Naive B cell (primary cell): Measurements from ENCODE around the gene HS3ST4. TPM values are rescaled to one million over a fixed set of nuclear protein-coding genes. Genes with fewer than 3 reads are reported as not detected.
"Not testable (repeated sequence)": the region's sequence is repeated elsewhere in the genome, so short reads cannot be mapped to it uniquely, and the experiment has no call there.

Experiments used
- ATAC-seq, 2 donors: fragments of 150-1000 bp; cut with Tn5 transposase; 2 replicates each; pipeline ENCODE4 v1.10.0; 2021; ENCODE audit warnings: low read depth in 2 of 2, mild to moderate bottlenecking in 2 of 2, moderate library complexity in 2 of 2
- DNase-seq: peaks from one replicate; pipeline ENCODE4 v3.0.0; 2022
- H3K27ac Mint-ChIP-seq, 6 donors: one replicate each; pipeline ENCODE4 v1.8.0; 2020 to 2022; ENCODE audit warnings: mild to moderate bottlenecking in 6 of 6, mixed read lengths in 6 of 6, moderate library complexity in 5 of 6, inconsistent platforms in 2 of 6
- H3K27me3 Mint-ChIP-seq, 3 donors: one replicate each; pipeline ENCODE4 v1.8.0; 2021 to 2022; ENCODE audit warnings: mixed read lengths in 3 of 3, mild to moderate bottlenecking in 1 of 3
- H3K36me3 Mint-ChIP-seq, 2 donors: one replicate each; pipeline ENCODE4 v1.8.0; 2020 to 2022; ENCODE audit warnings: mixed read lengths in 2 of 2, inconsistent platforms in 1 of 2, mild to moderate bottlenecking in 1 of 2
- H3K4me1 Mint-ChIP-seq, 3 donors: one replicate each; pipeline ENCODE4 v1.8.0; 2020 to 2022; ENCODE audit warnings: mixed read lengths in 3 of 3, inconsistent platforms in 1 of 3, mild to moderate bottlenecking in 1 of 3, moderate library complexity in 1 of 3
- H3K4me3 Mint-ChIP-seq, 8 donors: one replicate each; pipeline ENCODE4 v1.8.0; 2020 to 2022; ENCODE audit warnings: mild to moderate bottlenecking in 8 of 8, mixed read lengths in 8 of 8, moderate library complexity in 8 of 8, inconsistent platforms in 2 of 8
- H3K9me3 Mint-ChIP-seq, 7 donors: one replicate each; pipeline ENCODE4 v1.8.0; 2020 to 2022; ENCODE audit warnings: mixed read lengths in 7 of 7, mild to moderate bottlenecking in 5 of 7, inconsistent platforms in 2 of 7, moderate library complexity in 1 of 7
- polyA plus RNA-seq, 6 donors: library from polyadenylated mRNA; unstranded; fragments of 300-500 nt; fragmentation: Illumina TruSeq; gene quantifications; one replicate each; pipeline ENCODE4 v1.2.3, GENCODE V29; 2021; ENCODE audit warnings: low read depth in 6 of 6

HS3ST4 gene
- polyA plus RNA-seq, 6 donors from 2014 or later: not detected

- no peak for ATAC-seq
- Mint-ChIP-seq H3K27me3 (peaks cover 0 to 7% (median 0%) of the 10 kb centered on the region in 3 donors), H3K36me3 (no peaks in the 10 kb centered on the region), H3K9me3 (peaks cover 2 to 17% (median 11%) of the 10 kb centered on the region in 7 donors), H3K4me3 (no peak overlapping the region), H3K4me1 (no peaks in the 10 kb centered on the region), H3K27ac (peak overlapping the region in 1 of 6 donors; percentile 67)
- no peak for DNase-seq
Measured at GRCh38 chr16:25750488-25751216, 58.9 kb downstream of the HS3ST4 start.

GRCh38 chr16:25751230-25751835, 59.6 kb downstream of the HS3ST4 start:
- DNase-seq (no peak), ATAC-seq (no peak)
- no peak overlapping the region for H3K4me3 Mint-ChIP-seq
- no peaks in the 10 kb centered on the region for H3K36me3 Mint-ChIP-seq
- H3K4me1 Mint-ChIP-seq: no peaks in the 10 kb centered on the region
- H3K9me3 Mint-ChIP-seq: peaks cover 1 to 14% (median 9%) of the 10 kb centered on the region in 7 donors
- no peak overlapping the region for H3K27ac Mint-ChIP-seq
- H3K27me3 Mint-ChIP-seq: peaks cover 0 to 4% (median 0%) of the 10 kb centered on the region in 3 donors

DNA sequence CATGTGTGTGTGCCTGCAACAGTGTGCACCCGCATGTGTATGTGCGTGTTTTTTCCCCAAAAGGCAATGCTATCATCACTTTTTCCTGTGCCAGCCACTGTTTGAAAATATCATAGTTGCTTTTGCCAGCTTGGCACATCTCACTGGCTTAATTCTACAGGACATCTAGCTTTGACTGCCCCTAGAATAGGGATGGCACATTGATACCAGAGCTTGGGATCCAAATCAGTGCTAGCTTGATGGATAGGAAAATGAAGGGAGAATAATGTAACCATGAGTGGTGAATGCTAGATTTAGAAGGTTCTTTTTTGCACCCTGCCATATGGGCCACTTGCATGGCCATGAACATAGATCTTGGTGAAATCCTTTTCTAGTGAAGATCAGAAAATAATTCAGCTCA, 72.7 kb downstream of the HS3ST4 start:
- Mint-ChIP-seq H3K27me3 (peaks cover 0 to 5% (median 0%) of the 10 kb centered on the region in 3 donors), H3K36me3 (no peaks in the 10 kb centered on the region), H3K4me3 (no peak overlapping the region), H3K4me1 (no peaks in the 10 kb centered on the region), H3K27ac (no peak overlapping the region), H3K9me3 (peaks cover 0 to 3% (median 0%) of the 10 kb centered on the region in 7 donors)
- ATAC-seq (no peak), DNase-seq (no peak)

- ATAC-seq (no peak), DNase-seq (no peak)
- Mint-ChIP-seq H3K9me3 (peaks cover 0 to 9% (median 3%) of the 10 kb centered on the region in 7 donors), H3K4me1 (no peaks in the 10 kb centered on the region), H3K36me3 (no peaks in the 10 kb centered on the region), H3K27me3 (peaks cover 8 to 16% (median 9%) of the 10 kb centered on the region in 3 donors), H3K27ac (no peak overlapping the region), H3K4me3 (no peak overlapping the region)
Measured at GRCh38 chr16:25771216-25771615, 79.5 kb downstream of the HS3ST4 start.

- H3K9me3 Mint-ChIP-seq: peaks cover 0 to 9% (median 3%) of the 10 kb centered on the region in 7 donors
- no peak overlapping the region for H3K27ac Mint-ChIP-seq
- DNase-seq: no peak
- no peaks in the 10 kb centered on the region for H3K36me3 Mint-ChIP-seq
- H3K27me3 Mint-ChIP-seq: peaks cover 8 to 16% (median 9%) of the 10 kb centered on the region in 3 donors
- H3K4me3 Mint-ChIP-seq: no peak overlapping the region
- no peaks in the 10 kb centered on the region for H3K4me1 Mint-ChIP-seq
- no peak for ATAC-seq
Measured at GRCh38 chr16:25771812-25772568, 80.2 kb downstream of the HS3ST4 start.

GRCh38 chr16:25776214-25776613, 84.5 kb downstream of the HS3ST4 start:
- not testable (repeated sequence) for H3K9me3 Mint-ChIP-seq, DNase-seq, ATAC-seq, H3K4me3 Mint-ChIP-seq, H3K27ac Mint-ChIP-seq, H3K36me3 Mint-ChIP-seq, H3K4me1 Mint-ChIP-seq
- peaks cover 5 to 14% (median 11%) of the 10 kb centered on the region in 3 donors for H3K27me3 Mint-ChIP-seq

- ATAC-seq (no peak), DNase-seq (no peak)
- H3K27me3 Mint-ChIP-seq: peaks cover 0 to 7% (median 5%) of the 10 kb centered on the region in 3 donors
- H3K4me1 Mint-ChIP-seq: no peaks in the 10 kb centered on the region
- no peaks in the 10 kb centered on the region for H3K36me3 Mint-ChIP-seq
- peaks cover 0 to 5% (median 0%) of the 10 kb centered on the region in 7 donors for H3K9me3 Mint-ChIP-seq
- H3K27ac Mint-ChIP-seq: no peak overlapping the region
- no peak overlapping the region for H3K4me3 Mint-ChIP-seq
Measured at GRCh38 chr16:25783226-25783625, 91.5 kb downstream of the HS3ST4 start.

DNA sequence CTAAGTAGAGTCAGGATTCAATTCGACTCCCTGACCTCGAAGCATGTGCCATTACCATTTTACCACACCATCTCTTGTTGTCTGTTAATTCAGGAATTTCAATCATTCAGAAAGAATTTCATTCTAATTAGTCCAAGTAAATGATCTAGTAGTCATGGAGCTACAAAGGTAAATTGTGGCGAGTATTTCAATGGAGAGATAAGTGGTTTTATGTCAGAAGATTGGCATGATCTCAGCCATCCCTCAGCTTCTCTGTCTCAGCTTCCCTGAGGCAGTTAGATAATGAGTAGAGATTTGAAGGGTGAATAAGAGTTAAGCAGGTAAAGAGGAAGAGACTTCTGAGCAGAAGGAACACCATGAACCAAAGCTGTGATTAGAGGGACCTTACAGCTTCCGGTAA, 93.6 kb downstream of the HS3ST4 start:
- peaks cover 0 to 11% (median 4%) of the 10 kb centered on the region in 7 donors for H3K9me3 Mint-ChIP-seq
- no peak for DNase-seq
- no peak for ATAC-seq
- peaks cover 0 to 5% (median 4%) of the 10 kb centered on the region in 3 donors for H3K27me3 Mint-ChIP-seq
- no peaks in the 10 kb centered on the region for H3K36me3 Mint-ChIP-seq
- H3K4me1 Mint-ChIP-seq: peaks cover 0 to 2% (median 0%) of the 10 kb centered on the region in 3 donors
- H3K4me3 Mint-ChIP-seq: no peak overlapping the region
- no peak overlapping the region for H3K27ac Mint-ChIP-seq

DNA sequence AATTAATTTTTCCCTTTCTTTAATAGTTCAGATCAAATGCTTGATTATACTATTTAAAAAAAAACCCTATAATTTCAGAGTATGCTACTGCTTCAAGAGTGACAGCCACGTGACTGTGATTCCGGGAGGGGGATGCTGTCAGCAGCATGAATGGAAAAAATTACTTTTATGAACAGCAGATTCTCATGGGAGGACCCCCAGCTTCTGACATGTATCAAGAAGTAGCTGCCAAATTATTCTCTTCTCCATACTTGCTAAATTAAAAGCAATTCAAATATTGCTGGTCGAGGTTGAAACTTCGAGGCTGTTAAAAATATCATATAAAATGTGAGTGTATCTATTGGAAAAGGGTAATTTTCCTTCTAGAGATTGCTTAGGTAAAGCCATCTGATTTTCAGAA, 95.0 kb downstream of the HS3ST4 start:
- Mint-ChIP-seq H3K9me3 (peaks cover 0 to 11% (median 4%) of the 10 kb centered on the region in 7 donors), H3K36me3 (no peaks in the 10 kb centered on the region), H3K4me1 (peaks cover 0 to 2% (median 0%) of the 10 kb centered on the region in 3 donors), H3K27ac (no peak overlapping the region), H3K27me3 (peaks cover 0 to 5% (median 4%) of the 10 kb centered on the region in 3 donors), H3K4me3 (no peak overlapping the region)
- no peak for ATAC-seq
- no peak for DNase-seq

GRCh38 chr16:25788637-25789036, 96.9 kb downstream of the HS3ST4 start:
- Mint-ChIP-seq H3K27me3 (peaks cover 0 to 5% (median 4%) of the 10 kb centered on the region in 3 donors), H3K36me3 (no peaks in the 10 kb centered on the region), H3K9me3 (peaks cover 0 to 11% (median 2%) of the 10 kb centered on the region in 7 donors), H3K27ac (no peak overlapping the region), H3K4me3 (no peak overlapping the region), H3K4me1 (peaks cover 0 to 2% (median 0%) of the 10 kb centered on the region in 3 donors)
- ATAC-seq (no peak), DNase-seq (no peak)

DNA sequence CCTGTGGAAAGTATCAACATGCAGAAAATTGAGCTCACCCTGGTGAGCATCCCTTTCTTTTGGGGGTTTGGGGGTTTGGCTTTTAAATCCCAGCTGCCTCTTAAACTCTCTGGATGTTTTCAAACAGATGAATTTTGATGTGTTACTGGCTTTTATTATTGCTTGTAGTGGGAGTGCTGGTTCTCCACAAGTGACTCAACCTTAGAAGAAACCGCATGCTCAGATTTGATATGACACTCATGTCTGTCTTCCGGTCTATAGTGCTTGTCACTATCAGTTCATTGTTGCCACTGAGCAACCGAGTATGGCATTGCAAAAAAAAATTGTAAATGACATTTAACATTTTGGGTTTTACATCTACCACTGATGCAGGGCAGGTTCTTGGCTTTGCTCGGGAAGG, 104.5 kb downstream of the HS3ST4 start:
- DNase-seq (no peak), ATAC-seq (no peak)
- peak overlapping the region in 1 of 8 donors; percentile 29 for H3K4me3 Mint-ChIP-seq
- H3K36me3 Mint-ChIP-seq: no peaks in the 10 kb centered on the region
- H3K27ac Mint-ChIP-seq: no peak overlapping the region
- no peaks in the 10 kb centered on the region for H3K4me1 Mint-ChIP-seq
- H3K27me3 Mint-ChIP-seq: peaks cover 19 to 27% (median 19%) of the 10 kb centered on the region in 3 donors
- H3K9me3 Mint-ChIP-seq: peaks cover 0 to 9% (median 4%) of the 10 kb centered on the region in 7 donors

GRCh38 chr16:25798065-25798464, 106.3 kb downstream of the HS3ST4 start:
- no peaks in the 10 kb centered on the region for H3K4me1 Mint-ChIP-seq
- H3K27ac Mint-ChIP-seq: no peak overlapping the region
- peaks cover 19 to 27% (median 22%) of the 10 kb centered on the region in 3 donors for H3K27me3 Mint-ChIP-seq
- H3K9me3 Mint-ChIP-seq: peaks cover 0 to 9% (median 4%) of the 10 kb centered on the region in 7 donors
- DNase-seq (no peak), ATAC-seq (no peak)
- no peaks in the 10 kb centered on the region for H3K36me3 Mint-ChIP-seq
- H3K4me3 Mint-ChIP-seq: no peak overlapping the region

GRCh38 chr16:25799816-25800215, 108.1 kb downstream of the HS3ST4 start:
- no peak for ATAC-seq
- Mint-ChIP-seq H3K36me3 (no peaks in the 10 kb centered on the region), H3K27ac (no peak overlapping the region), H3K4me3 (no peak overlapping the region), H3K4me1 (no peaks in the 10 kb centered on the region), H3K27me3 (peaks cover 19 to 23% (median 20%) of the 10 kb centered on the region in 3 donors), H3K9me3 (peaks cover 0 to 9% (median 4%) of the 10 kb centered on the region in 7 donors)
- no peak for DNase-seq
